KOPT-K1 (cell line): ENCODE data around the gene DLAT.
A peak's percentile ranks its signal among the peaks of the same experiment; 100 is the strongest.
"Not testable (repeated sequence)": the region's sequence is repeated elsewhere in the genome, so short reads cannot be mapped to it uniquely, and the experiment has no call there.

ENCODE experiments used
- H3K27ac ChIP-seq: fragments of 200-600 bp; sonication (generic); 2 replicates; pipeline ENCODE4 v1.5.1; 2016; ENCODE audit warnings: antibody characterized with exemption, mild to moderate bottlenecking, low read depth, low read length; ENCODE audit not compliant: poor library complexity, severe bottlenecking
- H3K36me3 ChIP-seq: fragments of 200-600 bp; sonication (generic); 2 replicates; pipeline ENCODE4 v1.5.1; 2017; ENCODE audit warnings: antibody characterized with exemption, mild to moderate bottlenecking, low read length, moderate library complexity; ENCODE audit not compliant: insufficient read depth
- H3K9me3 ChIP-seq: fragments of 200-600 bp; sonication (generic); 2 replicates; pipeline ENCODE4 v1.5.1; 2017; ENCODE audit warnings: antibody characterized with exemption, low read length, mild to moderate bottlenecking; ENCODE audit not compliant: insufficient read depth, poor library complexity, severe bottlenecking

The DLAT gene

DNA sequence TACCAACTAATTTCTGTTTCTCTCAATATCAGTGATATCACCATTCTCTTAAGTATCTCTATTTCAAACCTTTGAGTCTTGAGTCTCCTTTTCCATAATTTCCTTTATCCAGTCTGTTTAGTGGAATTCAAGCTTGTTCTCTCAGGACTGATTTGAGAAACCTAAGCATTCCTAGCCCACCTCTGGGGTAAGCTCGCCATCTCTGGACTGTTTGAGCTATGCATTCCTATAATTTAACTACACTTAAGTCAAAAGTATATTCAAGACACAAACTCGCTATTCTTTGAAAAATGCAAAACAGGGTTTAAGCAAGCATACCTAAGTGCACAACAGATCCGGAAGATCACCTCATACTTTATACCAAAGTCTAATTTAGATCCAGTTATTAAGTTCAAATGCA, 2.1 kb upstream of the DLAT start:
- no peak overlapping the region for H3K27ac ChIP-seq
- H3K36me3 ChIP-seq, result peaks cover 4% of the 10 kb centered on the region; the same call in 1 of the 2 replicates
- H3K9me3 ChIP-seq, result no peaks in the 10 kb centered on the region

DNA sequence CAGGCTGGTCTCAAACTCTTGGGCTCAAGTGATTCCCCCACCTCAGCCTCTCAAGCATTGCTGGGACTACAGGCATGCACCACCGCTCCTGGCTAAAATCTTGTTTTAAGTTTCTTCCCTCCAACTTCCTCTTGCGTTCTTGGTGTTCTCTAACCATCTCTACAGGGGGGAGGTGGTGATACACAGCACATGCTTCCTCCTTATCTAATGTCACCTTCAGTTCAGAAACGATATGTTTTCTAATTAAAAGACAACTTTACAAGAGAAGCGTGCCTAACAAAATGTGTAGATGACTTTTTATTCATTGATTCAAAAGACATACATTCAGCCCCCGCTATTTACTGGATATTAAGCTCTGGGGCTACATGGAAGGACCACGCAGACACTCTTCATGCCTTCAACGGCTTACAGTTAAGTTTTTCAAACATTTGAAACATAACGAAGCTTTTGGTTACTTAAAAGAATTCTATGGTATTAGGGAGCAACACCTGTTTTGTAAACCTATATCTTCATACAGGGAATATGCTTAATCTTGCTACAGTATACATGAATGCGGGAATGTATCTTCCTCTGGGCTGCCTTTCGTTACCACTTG, 933 bp upstream of the DLAT start:
- peaks cover 16% of the 10 kb centered on the region for H3K36me3 ChIP-seq
- H3K27ac ChIP-seq, result peak overlapping the region; percentile 88
- H3K9me3 ChIP-seq, result no peaks in the 10 kb centered on the region

- Histone ChIP-seq H3K36me3 (peaks cover 30% of the 10 kb centered on the region), H3K27ac (peak overlapping the region; percentile 88)
Observed at GRCh38 chr11:112025707-112026106, 499 bp downstream of the DLAT start.

DNA sequence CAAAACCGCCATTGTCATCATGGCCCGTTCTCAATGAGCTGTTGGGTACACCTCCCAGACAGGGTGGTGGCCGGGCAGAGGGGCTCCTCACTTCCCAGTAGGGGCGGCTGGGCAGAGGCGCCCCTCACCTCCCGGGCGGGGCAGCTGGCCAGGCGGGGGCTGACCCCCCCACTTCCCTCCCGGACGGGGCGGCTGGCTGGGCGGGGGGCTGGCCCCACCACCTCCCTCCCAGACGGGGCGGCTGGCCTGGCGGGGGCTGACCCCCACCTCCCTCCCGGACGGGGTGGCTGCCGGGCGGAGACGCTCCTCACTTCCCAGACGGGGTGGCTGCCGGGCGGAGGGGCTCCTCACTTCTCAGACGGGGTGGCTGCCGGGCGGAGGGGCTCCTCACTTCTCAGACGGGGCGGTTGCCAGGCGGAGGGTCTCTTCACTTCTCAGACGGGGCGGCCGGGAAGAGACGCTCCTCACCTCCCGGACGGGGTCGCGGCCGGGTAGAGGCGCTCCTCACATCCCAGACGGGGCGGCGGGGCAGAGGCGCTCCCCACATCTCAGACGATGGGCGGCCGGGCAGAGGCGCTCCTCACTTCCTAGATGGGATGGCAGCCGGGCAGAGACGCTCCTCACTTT, 1.7 kb downstream of the DLAT start:
- H3K27ac ChIP-seq, H3K9me3 ChIP-seq: not testable (repeated sequence)
- H3K36me3 ChIP-seq, result peaks cover 42% of the 10 kb centered on the region

More at GRCh38 chr11:112025707-112026106, 499 bp downstream of the DLAT start:
- no peaks in the 10 kb centered on the region for H3K9me3 ChIP-seq

DNA sequence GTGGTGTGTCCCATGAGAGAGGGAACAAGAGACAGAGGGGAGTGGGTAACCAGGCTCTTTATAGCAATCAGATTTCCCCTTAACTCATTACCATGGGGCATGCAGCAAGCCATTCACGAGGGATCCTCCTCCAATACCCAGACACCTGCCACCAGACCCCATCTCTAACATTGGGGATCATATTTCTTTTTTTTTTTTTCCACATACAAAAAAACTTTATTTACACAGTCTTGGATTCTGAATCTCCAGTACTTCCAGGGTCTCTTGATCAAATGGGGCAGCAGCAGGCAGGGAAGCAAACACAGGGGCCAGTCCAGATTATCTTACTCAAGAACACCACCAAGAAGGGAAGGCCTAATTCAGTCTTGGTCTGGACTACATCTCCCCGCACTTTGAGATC, 4.3 kb downstream of the DLAT start:
- peaks cover 63% of the 10 kb centered on the region for H3K36me3 ChIP-seq
- no peak overlapping the region for H3K27ac ChIP-seq
- no peaks in the 10 kb centered on the region for H3K9me3 ChIP-seq

GRCh38 chr11:112033902-112034301, 8.7 kb downstream of the DLAT start:
- no peak overlapping the region for H3K27ac ChIP-seq
- no peaks in the 10 kb centered on the region for H3K9me3 ChIP-seq
- peaks cover 88% of the 10 kb centered on the region for H3K36me3 ChIP-seq

GRCh38 chr11:112037527-112037926, 12.3 kb downstream of the DLAT start:
- Histone ChIP-seq H3K27ac (no peak overlapping the region), H3K9me3 (no peaks in the 10 kb centered on the region), H3K36me3 (peaks cover 87% of the 10 kb centered on the region)

DNA sequence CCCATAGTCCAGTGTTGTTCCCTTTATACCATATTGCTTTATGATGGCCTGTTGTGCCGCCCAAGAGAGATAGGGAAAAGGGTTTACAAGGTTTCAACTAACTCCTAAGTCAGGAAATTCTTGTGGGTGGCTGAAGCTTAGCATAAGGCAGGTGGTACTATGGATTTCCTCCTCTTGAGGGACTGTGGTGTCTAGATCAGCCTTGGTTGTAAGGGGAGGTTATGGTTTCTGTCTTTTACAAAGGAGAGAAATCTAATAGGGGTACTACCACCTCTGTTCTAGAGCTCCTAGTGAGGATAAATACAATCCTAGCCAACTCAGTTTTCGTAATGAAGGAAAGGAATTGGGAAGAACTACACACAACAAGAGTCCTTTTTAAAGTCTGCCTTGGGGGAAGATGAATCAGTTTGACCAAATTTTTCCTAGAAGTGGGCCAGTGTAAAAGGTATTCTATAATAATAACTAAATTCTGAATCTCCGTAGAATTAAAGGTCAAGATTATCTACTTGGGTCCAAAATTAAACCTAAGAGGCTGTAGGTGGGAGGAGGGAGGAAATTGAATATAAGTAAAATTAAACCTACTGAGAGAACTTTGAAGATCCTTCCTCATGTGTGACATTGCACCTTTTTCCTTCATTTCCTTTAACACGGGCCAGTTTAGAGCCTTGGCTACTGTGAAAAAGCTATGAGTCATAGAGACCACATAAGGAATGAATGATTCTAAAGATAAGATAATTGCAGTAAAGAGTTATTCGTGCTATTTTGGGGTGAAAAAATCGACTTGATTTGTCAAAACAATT, 17.2 kb downstream of the DLAT start:
- Histone ChIP-seq H3K36me3 (peaks cover 99% of the 10 kb centered on the region), H3K9me3 (no peaks in the 10 kb centered on the region), H3K27ac (no peak overlapping the region)

DNA sequence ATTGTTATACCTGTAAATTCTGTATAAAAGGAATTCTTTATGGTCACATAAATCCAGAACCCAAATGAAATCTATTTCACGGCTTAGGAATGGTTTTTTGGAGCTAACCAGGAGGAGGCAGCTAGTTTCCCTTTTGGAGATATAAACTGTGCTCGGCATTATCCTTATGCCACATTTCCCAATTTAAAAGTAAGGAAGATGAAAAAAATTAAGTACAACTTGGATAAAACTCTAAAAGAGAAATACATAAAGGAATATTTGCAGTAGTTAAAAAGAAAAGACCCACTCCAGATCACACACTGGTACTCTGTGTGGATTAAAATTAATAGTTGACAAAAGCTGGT, 17.7 kb downstream of the DLAT start:
- Histone ChIP-seq H3K36me3 (peaks cover 99% of the 10 kb centered on the region), H3K9me3 (no peaks in the 10 kb centered on the region), H3K27ac (no peak overlapping the region)

GRCh38 chr11:112044961-112045360, 19.8 kb downstream of the DLAT start:
- Histone ChIP-seq H3K9me3 (no peaks in the 10 kb centered on the region), H3K36me3 (peaks cover 99% of the 10 kb centered on the region), H3K27ac (no peak overlapping the region)

- peaks cover 100% of the 10 kb centered on the region for H3K36me3 ChIP-seq
- not testable (repeated sequence) for H3K9me3 ChIP-seq, H3K27ac ChIP-seq
Observed at GRCh38 chr11:112046647-112047046, 21.4 kb downstream of the DLAT start.

- H3K27ac ChIP-seq, H3K9me3 ChIP-seq: not testable (repeated sequence)
- peaks cover 99% of the 10 kb centered on the region for H3K36me3 ChIP-seq
Observed at GRCh38 chr11:112048256-112048655, 23.0 kb downstream of the DLAT start.

GRCh38 chr11:112049777-112050176, 24.6 kb downstream of the DLAT start:
- H3K9me3 ChIP-seq, result no peaks in the 10 kb centered on the region
- peaks cover 99% of the 10 kb centered on the region for H3K36me3 ChIP-seq
- no peak overlapping the region for H3K27ac ChIP-seq

GRCh38 chr11:112050721-112051120, 25.5 kb downstream of the DLAT start:
- Histone ChIP-seq H3K36me3 (peaks cover 94% of the 10 kb centered on the region), H3K9me3 (no peaks in the 10 kb centered on the region), H3K27ac (no peak overlapping the region)

- Histone ChIP-seq H3K36me3 (peaks cover 94% of the 10 kb centered on the region), H3K27ac (no peak overlapping the region), H3K9me3 (no peaks in the 10 kb centered on the region)
Observed at GRCh38 chr11:112051768-112052167, 26.6 kb downstream of the DLAT start.
